RPMI8226 (cell line): ENCODE results near the gene FGGY.
A peak's percentile ranks its signal among the peaks of the same experiment; 100 is the strongest.
"Not testable (repeated sequence)": the region's sequence is repeated elsewhere in the genome, so short reads cannot be mapped to it uniquely, and the experiment has no call there.

Experiments
- DNase-seq: peaks from one replicate; pipeline ENCODE4 v3.0.0-alpha.2; 2015

FGGY gene, protein sequence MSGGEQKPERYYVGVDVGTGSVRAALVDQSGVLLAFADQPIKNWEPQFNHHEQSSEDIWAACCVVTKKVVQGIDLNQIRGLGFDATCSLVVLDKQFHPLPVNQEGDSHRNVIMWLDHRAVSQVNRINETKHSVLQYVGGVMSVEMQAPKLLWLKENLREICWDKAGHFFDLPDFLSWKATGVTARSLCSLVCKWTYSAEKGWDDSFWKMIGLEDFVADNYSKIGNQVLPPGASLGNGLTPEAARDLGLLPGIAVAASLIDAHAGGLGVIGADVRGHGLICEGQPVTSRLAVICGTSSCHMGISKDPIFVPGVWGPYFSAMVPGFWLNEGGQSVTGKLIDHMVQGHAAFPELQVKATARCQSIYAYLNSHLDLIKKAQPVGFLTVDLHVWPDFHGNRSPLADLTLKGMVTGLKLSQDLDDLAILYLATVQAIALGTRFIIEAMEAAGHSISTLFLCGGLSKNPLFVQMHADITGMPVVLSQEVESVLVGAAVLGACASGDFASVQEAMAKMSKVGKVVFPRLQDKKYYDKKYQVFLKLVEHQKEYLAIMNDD

DNA sequence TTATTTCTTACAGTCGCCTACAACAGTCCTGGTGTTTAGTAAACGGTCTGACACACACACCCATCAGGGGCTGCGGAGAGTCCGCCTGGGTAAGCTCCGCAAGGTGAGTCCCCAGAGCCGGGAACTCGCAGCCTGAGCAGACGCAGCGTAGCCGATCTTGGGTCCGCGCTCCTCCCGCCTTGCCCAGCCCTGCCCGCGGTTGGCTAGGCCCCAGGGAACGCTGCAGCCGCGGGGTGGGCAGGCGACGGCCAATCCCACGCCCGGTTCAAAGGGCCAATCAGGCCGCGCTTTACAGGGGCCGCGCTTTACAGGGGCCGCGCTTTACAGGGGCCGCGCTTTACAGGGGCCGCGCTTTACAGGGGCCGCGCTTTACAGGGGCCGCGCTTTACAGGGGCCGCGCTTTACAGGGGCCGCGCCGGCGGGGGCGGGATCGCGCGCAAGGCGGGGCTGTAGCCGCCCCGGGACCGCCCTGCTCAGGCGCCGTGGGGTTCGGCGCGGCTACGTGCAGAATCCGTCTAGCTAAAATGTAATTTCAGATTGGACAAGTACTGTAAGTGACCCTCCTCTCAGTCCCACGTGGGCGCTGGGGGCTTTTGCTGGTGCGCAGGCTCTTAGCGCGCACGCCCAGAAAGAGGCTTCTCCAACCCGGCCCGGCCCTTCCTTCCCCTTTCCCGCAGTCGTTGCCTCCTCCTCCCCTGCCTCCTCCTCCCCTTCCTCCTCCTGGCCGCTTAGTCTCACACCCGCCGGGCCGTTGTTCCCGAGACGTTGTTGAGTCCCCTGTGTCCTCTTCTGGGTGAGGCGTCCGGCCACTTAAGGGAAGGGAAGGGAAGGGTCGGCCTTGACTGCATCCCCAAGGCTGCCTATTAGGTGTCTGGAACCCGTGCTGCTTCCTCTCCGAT lies at the start of gene FGGY:
Gene FGGY, plus strand, starts transcription at position 737 of the 899 bp plus-strand sequence. CDS start 24,456 bp downstream, outside the sequence.
- peak; percentile 77 for DNase-seq

DNA sequence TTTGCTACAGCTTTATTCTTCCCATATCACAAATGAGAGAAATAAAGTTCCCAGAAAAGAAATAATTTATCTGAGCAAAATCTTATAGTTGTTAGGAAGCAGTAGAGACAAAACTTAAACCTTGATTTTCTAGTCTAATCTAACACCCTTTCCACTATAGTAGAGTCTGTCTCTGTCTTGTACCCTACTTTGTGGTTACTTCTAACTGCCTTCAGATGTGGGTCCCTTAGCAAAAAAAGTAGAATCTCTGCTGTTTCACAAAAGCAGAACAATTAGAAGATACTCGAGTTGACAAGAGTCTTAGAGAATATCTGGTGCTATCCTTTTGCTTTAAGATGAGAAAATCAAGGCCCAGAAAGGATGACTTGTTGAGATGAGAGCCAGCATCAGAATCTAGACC lies 48.1 kb upstream of the FGGY start:
- no peak for DNase-seq

DNA sequence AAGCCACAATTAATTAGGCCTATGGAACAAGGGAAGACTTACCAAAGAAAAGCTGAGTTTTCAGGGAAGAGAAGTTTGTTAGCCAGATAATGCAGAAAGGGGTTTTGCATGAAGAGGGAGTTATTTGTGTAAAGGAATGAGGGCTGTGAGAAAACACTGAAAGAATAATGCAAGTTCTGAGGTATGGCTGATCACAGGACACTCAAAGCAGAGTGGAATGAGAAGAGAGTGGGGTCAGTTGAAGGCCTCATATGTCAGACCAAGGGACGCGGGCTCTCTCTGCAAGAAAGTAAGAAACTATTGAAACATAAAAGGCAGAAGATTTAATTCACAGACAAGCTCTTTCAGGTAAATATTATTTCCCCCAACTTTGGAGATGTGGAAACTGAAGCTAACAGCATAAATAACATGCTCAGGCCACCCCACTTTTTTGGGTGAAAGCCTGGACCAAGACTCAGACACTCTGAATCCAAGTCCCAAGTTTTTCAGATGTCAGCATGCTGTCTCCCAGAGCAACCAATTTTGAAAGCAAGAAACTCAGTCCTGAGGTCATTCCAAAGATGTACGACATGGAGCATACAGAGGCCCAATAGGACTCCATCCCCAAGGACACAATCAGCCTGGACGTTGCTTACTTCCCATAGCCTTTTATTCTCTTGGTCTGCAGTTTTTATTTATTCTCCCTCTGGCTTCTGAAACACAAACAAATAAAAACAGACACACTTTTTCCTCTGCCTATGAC lies 47.3 kb upstream of the FGGY start:
- no peak for DNase-seq

- not testable (repeated sequence) for DNase-seq
Observed at GRCh38 chr1:59251061-59251460, 45.8 kb upstream of the FGGY start.

GRCh38 chr1:59256429-59256828 lies 40.5 kb upstream of the FGGY start:
- not testable (repeated sequence) for DNase-seq

- DNase-seq: no peak
Observed at GRCh38 chr1:59258412-59259032, 38.4 kb upstream of the FGGY start.

- no peak for DNase-seq
Observed at GRCh38 chr1:59261537-59261936, 35.4 kb upstream of the FGGY start.

GRCh38 chr1:59262631-59263030 lies 34.3 kb upstream of the FGGY start:
- DNase-seq: no peak

DNA sequence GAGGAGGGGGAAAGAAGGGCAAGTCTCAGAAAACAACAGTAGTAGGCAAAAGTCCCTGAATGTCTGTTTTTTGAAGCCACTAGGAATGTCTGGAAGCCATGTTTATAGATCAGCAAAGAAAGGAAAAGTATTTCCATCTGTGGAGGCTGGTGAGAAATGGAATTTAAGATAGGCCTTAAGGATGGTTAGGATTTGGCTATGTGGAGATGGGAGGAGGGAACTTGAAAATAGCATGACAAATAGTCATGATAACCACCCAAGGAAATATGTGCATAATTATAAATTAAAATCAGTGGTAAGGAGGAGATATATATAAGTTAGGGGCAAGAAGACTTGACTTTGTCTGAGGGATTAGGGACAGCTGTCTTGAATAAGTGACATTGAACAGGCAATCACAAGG lies 33.8 kb upstream of the FGGY start:
- DNase-seq: no peak

DNA sequence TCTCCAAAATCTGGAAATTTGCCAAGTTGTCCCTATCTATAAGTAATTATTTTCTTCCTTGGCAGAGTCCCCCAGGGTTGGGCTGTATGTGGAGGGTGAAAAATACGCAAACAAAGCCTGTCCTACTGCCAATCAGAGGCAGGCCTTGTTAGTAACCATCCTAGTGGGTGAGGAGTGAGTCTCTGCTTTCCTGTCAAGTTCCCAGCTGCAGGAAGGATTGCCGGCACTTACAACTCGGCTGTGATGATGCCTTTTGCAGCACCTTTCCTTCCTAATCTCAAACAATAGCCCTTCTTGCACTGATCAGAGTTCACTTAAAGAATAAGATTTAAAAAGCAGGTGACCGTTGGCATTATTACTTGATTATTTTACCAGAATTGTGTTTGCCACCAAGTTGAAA lies 31.3 kb upstream of the FGGY start:
- no peak for DNase-seq

DNA sequence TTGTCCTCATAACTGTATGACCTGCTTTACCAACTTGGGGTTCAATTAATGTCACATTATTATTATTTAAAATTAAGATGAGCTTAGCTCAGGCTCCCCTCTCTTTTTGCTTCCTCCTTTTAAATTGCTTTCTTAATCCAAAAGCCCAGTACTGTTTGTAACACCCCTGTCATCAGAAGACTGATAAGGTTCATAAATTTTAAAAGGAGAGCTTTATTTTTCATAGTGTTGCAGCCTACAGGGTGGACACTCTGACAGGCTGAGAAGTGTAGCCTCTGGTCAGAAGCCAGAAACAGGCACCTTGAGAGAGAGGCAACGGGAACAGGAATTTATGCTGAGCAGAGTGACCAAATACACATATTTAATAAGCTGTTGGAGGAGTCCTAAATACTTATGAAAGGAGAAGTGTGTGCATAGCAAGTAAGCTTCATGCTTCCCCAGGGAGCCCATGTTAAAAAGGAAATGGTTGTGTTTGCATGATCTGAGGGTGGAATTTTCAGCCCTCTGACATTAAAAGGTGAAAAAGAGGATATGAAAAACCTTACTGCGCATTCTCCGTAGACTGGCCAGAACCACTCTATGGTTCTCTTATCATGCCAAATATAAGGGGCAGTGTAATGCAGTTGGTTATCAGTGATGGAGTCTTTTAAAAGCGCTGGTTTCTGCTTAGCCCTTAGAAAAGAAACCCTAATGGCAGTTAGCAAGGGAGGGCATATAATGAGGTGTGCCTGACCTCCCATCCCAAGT lies 30.5 kb upstream of the FGGY start:
- peak; percentile 39 for DNase-seq

DNA sequence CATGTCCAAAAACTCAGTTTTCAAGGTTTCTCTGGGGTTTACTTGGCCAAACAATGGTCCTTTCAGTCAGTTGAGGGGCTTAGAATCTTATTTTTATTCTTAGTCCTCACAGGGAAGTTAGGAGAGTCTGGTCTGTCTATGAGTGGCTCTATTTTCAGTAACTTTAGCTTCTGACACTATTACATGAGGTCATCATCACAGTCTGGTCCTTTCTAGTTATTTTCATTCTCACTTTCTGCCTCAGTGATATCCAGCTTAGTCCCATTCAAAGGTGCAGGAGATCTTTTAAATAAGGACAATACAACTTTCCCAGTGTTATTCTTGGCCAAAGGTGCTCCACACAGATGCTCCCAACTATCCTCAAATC lies 30.0 kb upstream of the FGGY start:
- DNase-seq: no peak

- no peak for DNase-seq
Observed at GRCh38 chr1:59268406-59268805, 28.5 kb upstream of the FGGY start.

DNA sequence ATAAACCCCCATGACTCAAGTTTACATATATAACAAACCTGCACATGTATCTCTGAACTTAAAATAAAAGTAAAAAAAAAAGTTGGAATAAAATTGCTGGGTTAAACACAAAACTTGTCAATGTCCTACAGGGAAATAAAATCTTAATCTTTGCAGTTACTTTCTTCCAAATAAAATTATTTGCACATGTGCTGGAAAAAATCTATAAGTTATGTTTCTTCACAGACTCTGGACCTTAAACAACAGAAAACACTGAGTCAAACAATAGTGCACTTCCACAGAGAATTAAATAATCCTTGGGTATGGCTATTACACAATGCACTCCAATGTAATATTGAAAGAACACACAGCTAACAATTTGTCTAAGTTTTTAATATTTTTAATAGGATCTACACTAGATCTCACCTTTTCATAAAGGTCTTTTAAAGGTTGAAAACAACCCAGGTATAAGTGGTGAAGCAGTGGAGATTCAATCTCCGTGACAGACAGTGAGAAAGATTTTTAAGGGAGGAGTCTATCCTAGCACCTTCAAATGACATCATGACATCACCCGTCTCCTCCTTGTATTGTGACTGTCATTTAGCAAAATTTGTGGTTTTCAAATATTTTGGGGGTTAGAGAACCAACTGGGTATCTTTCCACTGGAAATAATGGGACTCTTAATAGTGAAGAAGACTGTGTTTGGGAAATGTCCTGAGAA lies 25.2 kb upstream of the FGGY start:
- no peak for DNase-seq

DNA sequence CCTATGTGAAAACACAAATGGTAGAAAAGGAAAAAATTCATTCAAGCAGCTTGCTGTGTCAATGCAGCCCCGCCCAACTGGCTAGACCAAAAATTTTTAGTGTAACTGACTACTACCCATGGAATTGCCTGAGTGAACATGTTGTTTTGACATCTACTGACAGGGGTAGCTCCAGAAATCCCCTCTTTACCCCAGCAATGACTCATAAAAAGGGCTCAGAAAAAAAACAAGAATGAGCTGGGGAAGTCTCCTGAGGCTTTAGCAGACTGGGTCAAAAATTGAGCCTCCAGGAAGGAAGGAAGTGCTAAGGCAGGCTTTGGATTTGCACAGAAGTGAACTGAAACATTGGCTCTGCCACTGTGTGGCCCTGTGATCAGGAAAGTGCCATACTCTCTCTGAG lies 24.4 kb upstream of the FGGY start:
- no peak for DNase-seq

GRCh38 chr1:59276439-59276851 lies 20.4 kb upstream of the FGGY start:
- no peak for DNase-seq

DNA sequence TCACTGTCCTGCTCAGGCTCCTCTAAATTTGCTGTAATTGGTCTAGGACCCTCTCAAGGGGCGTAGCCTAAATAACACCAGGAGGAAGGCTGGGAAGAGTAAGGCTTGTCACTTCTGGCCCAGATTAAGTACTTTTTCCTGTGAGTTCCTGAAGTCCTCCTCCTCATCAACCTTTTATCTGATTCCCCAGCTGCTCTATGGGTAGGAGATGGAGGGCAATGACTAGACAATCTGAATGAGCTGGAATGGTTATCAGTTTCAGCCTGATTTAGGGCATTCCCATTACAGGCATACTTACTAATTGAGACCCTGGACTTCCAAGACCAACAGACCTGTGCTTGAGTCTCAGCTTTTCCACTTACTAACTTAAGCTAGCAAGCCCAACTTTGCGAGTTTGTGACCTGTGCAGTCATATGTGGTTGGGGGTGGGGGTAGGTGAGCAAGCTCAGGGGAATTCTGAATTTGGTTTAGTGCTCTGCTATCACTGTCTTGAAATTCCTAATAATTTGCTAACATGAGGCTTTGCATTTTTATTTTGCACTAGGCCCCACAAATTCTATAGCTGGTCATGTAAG lies 18.0 kb upstream of the FGGY start:
- no peak for DNase-seq

- no peak for DNase-seq
Observed at GRCh38 chr1:59279645-59280044, 17.2 kb upstream of the FGGY start.

GRCh38 chr1:59282951-59283350 lies 13.9 kb upstream of the FGGY start:
- no peak for DNase-seq

- DNase-seq: no peak
Observed at GRCh38 chr1:59285691-59286090, 11.2 kb upstream of the FGGY start.

DNA sequence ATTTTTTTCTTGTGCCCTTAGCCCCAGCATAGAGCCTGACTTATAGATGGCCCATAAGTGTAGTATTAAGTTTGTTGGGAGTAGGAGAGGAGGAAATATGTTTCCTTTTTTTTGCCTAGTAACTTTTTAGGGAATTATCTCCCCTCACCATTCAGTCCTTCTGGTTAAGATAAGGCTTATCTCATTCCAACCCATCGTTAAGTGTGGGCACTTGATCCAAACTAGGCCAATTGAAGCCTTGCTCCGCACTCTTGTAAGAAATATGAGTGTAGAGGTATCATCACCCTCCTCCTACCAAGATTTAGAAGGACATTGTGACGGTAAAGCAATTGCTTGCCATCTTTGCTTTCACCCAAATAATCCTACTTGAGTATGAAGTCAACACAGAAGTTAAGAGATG lies 8.8 kb upstream of the FGGY start:
- no peak for DNase-seq
